CD4-positive, alpha-beta T cell treated with Interleukin-6 at 100 ng/mL for 8 hours (primary cell): ENCODE results near the gene STUB1.
A peak's percentile ranks its signal among the peaks of the same experiment; 100 is the strongest.
"Not testable (repeated sequence)": the region's sequence is repeated elsewhere in the genome, so short reads cannot be mapped to it uniquely, and the experiment has no call there.

Source experiments
- DNase-seq: peaks from one replicate; pipeline ENCODE4 v3.0.0-alpha.2; 2020; ENCODE audit warnings: mixed read lengths, low spot score

STUB1 gene

DNA sequence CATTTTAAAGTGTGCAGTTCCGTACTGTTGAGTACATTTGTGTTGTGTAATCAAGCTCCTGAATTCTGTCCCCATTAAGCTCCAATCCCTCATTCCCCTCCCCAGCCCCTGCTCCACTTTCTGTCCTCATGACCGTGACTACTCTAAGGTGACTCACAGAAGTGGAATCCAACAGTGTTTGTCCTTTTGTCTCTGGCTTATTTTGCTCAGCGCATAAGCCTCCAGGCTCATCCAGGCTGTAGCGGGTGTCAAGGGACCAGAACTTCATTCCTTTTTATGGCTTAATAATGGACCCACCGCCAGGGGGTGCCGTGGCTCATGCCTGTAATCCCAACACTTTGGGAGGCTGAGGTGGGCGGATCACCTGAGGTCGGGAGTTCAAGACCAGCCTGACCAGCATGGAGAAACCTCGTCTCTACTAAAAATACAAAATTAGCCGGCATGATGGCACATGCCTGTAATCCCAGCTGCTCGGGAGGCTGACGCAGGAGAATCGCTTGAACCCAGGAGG is 32.6 kb downstream of the STUB1 start:
- not testable (repeated sequence) for DNase-seq

DNA sequence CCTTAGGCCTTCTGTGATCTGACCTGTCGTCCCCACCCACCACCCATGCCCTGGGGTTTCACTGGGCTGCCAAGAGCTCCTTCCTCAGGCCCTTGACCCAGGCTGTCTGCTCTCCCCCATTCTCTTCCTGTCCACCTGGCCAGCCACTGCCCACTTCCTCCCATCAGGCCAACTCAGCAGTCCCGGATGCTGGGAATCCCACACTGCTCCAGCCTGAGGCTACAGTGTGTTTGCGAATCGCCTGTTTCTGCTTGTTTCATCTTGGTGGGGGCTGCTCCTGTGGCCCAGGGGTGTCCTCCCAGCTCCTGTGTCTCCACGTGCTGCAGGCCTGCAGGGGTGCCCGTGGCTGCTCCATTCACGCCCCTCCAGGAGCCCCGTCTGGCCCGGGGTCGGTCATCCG is 33.9 kb downstream of the STUB1 start:
- no peak for DNase-seq

DNA sequence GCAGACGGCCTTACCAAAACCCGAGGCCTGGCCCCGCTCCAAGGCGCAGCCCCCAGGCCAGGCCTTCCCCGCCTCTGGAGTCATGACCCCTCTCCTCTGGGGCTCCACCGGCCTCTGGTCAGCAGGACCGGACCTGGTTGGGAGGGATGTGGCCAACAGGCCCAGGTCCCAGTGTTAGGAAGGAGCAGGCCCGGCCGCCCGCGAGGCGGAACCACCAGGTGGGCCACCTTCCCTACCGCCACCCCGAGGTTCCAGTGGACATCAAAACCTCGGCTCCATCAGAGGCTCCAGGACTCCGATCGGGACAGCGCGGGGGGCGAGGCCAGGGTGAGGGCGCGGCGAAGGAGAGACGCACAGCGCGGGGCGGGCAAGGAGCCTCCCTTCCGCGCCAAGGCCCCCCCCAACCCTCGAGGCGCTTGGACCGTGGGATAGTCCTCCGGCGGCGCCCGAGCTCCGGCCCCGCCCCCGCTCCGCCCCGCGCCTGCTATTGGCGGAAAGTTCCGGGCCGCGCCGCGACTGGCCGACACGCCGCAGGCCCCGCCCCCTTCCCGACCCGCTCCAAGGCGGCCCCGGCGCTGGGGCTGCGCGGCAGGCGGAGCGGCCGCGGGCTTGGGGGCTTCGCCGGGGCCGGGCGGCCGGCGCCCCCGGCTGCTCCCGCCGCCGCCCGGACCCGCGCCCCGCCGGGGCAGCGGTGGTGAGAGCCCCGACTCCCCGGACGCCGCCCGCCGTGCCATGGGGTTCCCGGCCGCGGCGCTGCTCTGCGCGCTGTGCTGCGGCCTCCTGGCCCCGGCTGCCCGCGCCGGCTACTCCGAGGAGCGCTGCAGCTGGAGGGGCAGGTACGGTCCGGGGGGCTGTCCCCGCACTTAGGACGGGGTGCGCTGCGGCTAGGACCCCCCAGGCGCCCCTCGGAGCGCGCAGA is 34.6 kb downstream of the STUB1 start, which contains the start of gene METRN:
Gene METRN (plus strand): TSS at position 561 of the 919 bp plus-strand sequence. CDS start 172 bp downstream, at position 733.
- peak; percentile 85 for DNase-seq

DNA sequence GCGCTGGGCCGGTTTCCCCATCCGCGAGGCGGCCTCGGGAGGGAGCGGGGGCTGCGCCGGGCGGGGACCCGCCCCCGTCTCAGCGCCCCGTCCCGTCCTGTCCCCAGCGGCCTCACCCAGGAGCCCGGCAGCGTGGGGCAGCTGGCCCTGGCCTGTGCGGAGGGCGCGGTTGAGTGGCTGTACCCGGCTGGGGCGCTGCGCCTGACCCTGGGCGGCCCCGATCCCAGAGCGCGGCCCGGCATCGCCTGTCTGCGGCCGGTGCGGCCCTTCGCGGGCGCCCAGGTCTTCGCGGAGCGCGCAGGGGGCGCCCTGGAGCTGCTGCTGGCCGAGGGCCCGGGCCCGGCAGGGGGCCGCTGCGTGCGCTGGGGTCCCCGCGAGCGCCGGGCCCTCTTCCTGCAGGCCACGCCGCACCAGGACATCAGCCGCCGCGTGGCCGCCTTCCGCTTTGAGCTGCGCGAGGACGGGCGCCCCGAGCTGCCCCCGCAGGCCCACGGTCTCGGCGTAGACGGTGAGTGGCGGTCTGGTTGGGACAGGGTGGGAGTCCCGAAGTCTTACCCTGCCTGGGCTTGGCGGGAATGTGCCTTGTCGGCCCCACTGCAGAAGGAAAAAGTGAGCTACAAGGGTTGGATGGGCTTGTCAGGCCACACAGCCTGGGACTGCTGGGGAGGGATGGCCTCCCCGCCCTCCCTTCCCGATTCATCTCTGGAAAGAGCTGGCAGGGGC is 35.4 kb downstream of the STUB1 start:
- no peak for DNase-seq

DNA sequence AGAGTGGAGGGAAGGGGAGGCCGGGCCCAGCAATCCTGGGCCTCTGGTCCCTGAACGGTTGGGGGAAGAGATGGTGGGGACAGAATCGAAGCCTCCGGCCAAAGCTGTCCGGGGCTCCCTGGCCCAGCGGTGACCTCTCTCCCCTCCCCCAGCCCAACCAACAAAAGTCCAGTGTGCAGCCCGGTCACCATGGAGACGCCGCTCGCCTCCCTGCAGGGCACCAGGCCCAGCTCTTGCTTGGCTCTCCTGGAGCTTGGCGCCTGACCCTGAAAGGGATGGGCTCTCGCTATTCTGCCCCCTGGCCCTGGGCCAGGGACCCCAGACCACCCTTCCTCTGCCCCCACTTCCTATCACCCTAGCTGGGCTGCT is 36.0 kb downstream of the STUB1 start:
- DNase-seq = no peak

DNA sequence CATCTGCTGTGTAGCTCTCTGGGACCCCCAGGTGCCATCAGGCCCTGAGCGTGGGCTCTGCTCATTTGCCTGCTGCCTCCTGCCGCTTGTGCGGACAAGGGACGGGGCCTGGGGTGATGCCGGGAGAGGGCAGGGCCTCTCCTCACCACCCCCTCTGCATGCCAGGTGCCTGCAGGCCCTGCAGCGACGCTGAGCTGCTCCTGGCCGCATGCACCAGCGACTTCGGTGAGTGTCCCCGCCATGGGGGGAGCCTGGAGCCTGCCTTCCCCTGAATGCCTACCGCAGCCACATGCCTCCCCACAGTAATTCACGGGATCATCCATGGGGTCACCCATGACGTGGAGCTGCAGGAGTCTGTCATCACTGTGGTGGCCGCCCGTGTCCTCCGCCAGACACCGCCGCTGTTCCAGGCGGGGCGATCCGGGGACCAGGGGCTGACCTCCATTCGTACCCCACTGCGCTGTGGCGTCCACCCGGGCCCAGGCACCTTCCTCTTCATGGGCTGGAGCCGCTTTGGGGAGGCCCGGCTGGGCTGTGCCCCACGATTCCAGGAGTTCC is 36.6 kb downstream of the STUB1 start:
- DNase-seq = no peak

DNA sequence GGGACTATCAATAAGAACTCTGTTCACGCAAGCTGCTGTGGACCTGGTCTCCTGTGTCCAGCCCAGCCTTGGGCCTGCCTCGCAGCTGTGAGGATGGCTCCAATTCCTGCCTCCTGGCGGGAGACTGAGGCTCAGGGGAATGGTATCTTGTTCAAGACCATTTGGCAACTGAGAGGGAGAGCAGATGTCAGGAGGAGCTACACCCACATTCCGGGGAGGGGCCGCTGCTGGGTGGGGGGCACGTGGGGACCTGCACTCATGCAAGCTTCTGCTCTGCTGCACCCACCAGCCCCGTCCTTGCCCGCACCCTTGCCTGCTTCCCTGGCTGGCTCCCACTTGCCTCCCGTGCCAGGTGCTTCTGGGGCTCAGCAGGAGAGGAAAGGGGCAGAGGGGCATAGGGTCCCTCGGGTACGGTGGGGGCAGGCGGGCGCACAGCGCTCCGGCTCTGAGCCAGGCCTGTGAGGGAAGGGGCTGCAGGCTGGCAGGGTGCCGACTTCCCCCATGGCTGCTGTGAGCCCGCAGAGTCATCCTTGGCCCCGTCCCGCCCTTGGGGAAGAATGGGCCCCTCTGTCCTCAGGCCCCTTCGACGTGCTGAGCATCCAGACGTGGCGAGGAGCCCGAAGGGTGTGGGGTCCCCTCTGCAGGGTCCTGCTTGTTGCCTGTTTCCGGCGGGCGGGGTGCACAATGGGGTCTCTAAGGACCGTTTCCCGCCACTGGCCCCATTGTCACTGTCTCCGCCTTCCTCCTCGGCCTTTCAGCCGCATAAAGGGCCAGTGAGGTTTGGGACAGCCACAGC is 37.4 kb downstream of the STUB1 start:
- no peak for DNase-seq

DNA sequence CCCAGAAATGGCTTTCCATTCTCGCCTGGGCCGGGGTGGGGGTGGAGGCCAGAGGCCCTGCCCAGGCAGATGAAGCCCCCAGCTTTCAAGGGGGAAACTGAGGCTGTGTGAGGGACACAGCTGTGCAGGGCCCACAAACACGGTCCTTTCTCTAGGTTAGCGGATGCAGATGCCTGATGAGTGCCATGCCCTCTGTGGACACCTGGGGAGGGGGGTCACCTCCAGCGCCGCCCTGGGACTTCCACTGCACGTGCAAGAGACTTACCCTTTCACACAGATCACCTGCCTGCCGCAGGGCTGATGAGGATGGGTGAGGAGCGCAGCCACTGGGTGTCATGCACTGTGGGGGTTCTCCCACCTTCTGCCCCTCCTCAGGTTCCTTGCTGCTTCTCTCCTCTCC is 38.2 kb downstream of the STUB1 start:
- DNase-seq = no peak

DNA sequence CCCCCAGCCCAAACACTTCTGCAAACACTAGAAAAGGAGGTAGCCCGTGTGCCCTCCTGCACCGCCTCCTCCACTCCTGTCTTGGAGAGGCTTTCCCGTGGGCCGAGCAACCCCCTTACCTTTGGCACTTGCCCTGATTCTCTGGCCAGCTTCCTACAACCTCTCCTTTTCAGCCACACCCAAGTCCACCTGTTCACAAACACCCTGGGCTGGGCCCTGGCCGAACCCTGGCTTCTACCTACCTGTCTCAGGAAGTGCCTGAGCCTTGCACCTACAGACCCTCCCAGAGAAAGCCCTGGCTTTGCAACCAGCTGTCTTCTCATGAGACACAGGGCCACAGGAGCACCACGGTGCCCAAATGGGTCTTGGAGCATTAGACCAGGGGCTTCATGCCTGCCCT is 38.7 kb downstream of the STUB1 start:
- DNase-seq = no peak

DNA sequence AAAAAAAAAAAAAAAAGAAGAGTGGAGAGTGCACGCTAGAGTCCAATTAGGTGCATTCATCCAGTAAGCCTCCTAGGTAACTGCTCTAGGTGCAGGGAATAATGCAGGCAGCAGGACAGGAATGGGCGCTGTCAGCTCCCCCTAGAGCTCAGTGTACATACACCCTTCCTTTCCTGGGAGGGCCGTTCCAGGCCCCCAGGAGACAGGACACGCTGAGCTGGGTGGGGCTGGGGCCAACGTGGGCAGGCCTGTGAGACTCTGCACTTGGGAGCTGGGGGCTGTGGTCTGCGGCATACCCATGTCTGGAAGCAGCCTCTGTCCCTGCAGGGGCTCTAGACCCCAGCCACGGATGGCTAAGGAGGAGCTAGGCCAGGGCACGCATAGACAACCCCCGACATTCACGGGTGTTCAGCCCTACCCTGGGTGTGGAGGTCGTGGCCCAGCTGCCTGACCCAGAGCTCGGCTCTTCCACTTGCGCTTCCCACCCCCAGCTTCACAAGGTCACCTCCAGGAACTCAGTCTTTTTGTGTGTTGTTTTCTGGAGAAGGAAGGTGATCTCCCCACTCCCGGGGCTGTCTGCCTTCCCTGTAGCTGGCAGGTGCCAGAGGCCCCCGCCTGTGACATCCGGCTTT is 39.7 kb downstream of the STUB1 start:
- DNase-seq = no peak

DNA sequence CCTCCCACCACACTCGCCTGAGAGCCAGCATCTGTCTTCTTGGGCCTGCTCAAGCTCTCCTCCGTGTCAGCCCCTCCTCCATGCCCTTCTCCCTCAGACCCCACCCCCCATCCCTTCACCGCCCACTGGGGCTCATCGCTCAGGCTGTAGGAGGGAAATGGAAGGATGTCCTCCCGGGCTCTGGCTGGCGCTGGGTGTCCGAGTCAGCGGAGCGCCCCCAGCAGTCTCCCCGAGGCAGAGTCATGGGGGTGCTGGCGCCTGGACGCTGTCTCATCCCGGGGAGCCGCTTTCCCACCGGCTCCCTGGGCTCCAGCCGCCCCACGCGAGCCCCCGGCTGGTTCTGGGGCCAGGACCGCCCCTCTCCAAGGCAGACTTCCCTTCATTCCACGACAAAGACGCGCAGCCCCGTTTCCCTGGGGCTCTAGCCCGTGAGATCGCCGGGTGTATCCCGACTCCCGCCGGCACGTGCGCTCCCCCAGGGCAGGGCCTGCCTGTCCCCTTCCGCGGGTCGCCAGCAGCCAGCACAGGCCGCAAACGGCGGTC is 40.3 kb downstream of the STUB1 start:
- peak; percentile 29 for DNase-seq

DNA sequence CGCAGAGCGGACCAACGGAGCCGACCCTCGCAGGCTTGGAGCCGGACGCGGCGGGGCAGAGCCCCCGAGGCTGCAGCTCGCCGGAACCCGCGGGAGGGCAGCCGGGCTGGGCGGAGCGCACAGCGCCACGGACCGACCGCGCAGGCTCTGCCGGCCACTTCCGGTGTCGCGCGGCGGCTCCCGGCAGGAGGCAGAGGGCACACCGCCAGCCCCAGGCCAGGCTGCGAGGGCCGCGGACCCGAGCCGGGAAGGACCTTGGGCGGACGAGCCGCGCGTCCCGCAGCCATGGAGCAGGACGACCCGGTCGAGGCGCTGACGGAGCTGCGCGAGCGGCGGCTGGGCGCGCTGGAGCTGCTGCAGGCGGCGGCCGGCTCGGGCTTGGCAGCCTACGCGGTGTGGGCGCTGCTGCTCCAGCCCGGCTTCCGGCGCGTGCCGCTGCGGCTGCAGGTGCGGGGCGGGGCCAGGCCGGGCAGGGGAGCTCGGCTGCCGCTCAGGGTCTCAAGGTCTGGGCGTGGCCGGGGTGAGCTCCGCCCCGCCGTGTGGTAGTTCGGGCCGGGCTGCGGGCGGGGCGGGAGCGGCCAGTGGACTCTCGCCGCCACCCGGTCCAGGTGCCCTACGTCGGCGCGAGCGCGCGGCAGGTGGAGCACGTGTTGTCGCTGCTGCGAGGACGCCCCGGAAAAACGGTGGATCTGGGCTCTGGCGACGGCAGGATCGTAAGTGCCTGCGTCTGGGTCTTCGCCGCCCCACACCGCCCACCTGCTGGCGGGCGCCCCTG is 41.0 kb downstream of the STUB1 start, which contains the start of gene ANTKMT:
Gene ANTKMT (plus strand): TSS at position 157 of the 775 bp plus-strand sequence. CDS start 129 bp downstream, at position 286.
- peak; percentile 75 for DNase-seq

DNA sequence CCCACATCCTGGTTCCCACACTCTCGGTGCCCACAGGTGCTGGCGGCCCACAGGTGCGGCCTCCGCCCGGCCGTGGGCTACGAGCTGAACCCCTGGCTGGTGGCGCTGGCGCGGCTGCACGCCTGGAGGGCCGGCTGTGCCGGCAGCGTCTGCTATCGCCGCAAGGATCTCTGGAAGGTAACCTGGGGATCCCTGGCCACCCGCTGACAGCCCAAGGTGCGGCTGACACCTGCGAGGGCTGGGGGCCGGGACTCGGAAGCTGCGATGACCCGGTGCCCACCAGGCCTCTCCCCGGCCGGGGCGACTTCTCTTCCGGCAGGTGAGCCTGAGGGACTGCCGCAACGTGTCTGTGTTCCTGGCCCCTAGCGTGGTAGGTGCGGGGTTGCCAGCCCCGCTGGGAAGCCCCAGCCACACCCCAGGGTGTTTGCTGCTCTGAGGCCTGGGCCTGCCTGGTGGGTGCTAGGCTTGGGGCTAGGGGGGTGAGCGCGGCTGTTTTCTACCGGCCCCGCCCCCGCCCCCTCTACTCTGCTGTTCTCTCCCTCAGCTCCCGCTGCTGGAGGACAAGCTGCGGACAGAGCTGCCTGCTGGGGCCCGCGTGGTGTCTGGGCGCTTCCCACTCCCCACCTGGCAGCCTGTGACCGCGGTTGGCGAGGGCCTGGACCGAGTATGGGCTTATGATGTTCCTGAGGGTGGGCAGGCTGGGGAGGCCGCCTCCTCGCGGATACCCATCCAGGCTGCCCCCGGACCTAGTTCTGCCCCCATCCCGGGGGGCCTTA is 41.7 kb downstream of the STUB1 start:
- no peak for DNase-seq

DNA sequence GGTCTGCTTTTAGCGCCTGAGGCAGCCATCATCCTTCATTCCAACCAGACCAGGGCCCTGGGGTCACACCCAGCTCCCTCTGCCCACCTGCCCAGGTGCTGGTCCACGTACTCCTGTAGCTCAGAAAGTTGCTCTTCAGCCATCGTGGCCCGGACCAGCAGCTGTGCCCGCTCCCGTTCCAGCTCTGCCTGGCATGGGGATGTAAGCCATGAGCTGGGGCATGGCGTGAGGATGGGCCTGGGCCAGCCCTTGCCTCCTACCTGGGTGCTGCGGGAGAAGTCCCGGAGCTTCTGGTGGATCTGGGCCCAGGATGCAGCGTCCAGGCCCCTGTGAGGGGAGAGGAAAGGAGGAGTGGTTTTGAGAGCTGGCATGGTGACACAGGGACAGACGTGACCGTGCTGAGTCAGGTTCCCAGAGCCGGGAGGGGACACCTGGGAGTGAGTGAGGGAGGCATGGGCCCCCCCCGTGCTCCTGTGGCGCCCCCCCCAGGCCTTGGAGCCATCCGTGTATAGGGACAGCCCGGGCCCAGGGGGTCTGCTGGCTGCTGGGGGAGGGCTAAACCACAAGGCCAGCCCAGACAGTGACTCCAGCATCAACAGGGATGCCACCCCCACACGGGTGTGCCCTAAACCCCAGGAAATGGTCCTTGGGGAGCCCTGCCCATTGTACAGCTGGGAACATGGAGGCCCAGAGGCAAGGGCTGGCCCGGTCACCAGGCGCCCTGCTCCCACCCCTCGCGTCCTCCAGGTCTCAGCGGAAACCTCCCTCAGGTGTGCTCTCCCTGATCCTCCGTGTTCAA is 42.8 kb downstream of the STUB1 start:
- DNase-seq = no peak

DNA sequence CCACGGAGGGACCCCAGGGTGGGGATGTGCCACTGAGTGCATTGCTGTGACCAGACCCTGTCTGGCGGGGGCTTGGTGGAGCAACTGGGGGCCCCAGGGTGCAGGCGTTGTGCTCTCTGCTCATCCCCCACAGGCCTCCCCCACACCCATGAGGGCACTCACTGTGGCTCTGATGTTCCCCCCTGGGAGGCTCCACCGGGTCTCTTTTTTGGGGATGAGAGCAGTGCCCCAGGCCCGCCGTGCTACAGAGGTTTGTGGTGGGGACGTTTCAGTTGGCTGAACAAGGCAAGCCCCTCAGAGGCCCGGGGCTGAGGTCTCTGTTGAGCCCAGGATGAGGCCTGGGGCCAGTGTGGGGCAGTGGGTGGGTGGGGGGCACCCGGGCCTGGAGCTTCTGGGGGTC is 43.5 kb downstream of the STUB1 start:
- no peak for DNase-seq

DNA sequence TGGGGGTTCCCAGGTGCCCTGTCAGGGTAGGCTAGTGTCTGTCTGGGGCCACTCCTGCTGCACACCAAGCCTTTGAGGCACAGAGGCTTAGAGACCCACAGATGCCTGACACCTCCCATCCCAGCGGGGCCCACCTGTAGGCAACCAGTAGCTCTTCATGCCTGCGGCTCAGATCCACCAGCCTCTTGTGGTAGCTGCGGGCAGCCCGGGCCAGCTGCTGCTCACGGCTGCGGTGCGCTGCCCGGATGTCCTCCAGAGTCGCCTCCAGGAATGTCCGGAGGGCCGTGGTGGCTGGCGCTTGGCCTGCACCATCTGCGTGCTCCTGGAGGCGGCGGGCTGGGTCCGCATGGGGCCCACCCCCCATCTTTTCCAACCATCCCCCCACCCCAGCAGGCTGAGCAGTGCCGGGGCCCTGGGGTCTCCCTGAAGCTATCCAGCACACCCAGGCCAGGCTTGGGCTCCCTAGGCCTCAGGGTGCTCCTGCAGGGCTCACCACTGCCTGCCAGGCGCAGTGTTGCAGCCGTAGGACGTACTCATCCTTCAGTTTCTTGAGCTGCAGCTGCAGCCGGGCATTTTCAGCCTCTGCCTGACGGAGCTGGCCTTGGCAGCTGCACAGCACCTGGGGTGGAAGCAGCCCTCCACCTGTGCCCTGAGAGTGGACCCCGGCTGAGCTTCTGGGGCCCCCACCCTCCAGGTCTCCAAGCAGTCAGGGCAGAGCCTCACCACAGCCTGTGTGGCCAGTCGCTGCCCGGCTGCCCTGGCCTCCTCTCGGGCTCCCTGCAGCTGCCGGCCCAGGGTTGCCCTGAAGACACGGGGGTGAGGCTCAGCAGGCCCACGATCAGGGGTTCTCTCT is 44.2 kb downstream of the STUB1 start:
- no peak for DNase-seq

DNA sequence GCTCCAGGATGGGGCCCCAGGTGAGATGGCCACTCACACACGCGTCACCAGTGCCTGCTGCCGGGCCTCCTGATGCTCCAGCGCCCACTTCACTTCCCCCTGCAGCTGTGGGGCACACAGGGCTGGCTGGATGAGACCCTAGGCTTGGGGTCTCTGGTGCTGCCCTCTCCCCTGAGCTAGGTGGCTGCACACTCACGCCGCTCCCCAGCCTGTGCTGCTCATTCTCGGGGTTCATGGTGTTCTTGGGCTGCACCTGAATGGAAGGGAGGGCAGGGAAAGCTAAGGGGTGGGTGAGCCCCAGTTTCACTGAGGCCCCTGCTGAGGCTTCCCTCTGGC is 44.8 kb downstream of the STUB1 start:
- no peak for DNase-seq
